Upper lobe of right lung (tissue), 1 donor: ENCODE measurements around the gene AVPR1A. TPM values are rescaled to one million over a fixed set of nuclear protein-coding genes. Genes with fewer than 3 reads are reported as not detected.
A peak's percentile ranks its signal among the peaks of the same experiment; 100 is the strongest.

Source experiments
- ATAC-seq: fragments of 200-7000 bp; cut with Tn5 transposase; one replicate; pipeline ENCODE4 v1.9.1; 2020; ENCODE audit warnings: mild to moderate bottlenecking, moderate library complexity
- DNase-seq: peaks from one replicate; pipeline ENCODE4 v3.0.0-alpha.2; 2020
- H3K27ac ChIP-seq: fragments of 200-600 bp; one replicate; pipeline ENCODE4 v1.8.0; 2022
- H3K27me3 ChIP-seq: fragments of 200-600 bp; one replicate; pipeline ENCODE4 v1.8.0; 2022; ENCODE audit warnings: mild to moderate bottlenecking
- H3K36me3 ChIP-seq: fragments of 200-600 bp; one replicate; pipeline ENCODE4 v1.8.0; 2022
- H3K4me1 ChIP-seq: fragments of 200-600 bp; one replicate; pipeline ENCODE4 v1.8.0; 2022
- H3K4me3 ChIP-seq: fragments of 200-600 bp; one replicate; pipeline ENCODE4 v1.8.0; 2022; ENCODE audit warnings: mild to moderate bottlenecking
- H3K9me3 ChIP-seq: fragments of 200-600 bp; one replicate; pipeline ENCODE4 v1.8.0; 2022
- intact Hi-C: fragments of 100-400 bp; cut with DNase I; formaldehyde crosslinking; loops from one replicate; pipeline ENCODE4 v1.11.0; 2022
- total RNA-seq: library from RNA; stranded (reverse); fragmentation: NEBNext Ultra II Directional; extraction: Animal tissue kit (Norgen Biotek cat#: 25700); gene quantifications from one replicate; pipeline ENCODE4 v1.2.1, GENCODE V29; 2021
- TF ChIP-seq, protein P1 (sequence below): fragments of 200-600 bp; IDR thresholded peaks from one replicate; pipeline ENCODE4 v1.8.0; 2022; ENCODE audit warnings: antibody characterized with exemption
- donor health status: DM: no; HTN: yes; CAD: no; lungs with severe emphysema.

AVPR1A gene
- total RNA-seq, 1 donor from 2014 or later, result 1.7 TPM

DNA sequence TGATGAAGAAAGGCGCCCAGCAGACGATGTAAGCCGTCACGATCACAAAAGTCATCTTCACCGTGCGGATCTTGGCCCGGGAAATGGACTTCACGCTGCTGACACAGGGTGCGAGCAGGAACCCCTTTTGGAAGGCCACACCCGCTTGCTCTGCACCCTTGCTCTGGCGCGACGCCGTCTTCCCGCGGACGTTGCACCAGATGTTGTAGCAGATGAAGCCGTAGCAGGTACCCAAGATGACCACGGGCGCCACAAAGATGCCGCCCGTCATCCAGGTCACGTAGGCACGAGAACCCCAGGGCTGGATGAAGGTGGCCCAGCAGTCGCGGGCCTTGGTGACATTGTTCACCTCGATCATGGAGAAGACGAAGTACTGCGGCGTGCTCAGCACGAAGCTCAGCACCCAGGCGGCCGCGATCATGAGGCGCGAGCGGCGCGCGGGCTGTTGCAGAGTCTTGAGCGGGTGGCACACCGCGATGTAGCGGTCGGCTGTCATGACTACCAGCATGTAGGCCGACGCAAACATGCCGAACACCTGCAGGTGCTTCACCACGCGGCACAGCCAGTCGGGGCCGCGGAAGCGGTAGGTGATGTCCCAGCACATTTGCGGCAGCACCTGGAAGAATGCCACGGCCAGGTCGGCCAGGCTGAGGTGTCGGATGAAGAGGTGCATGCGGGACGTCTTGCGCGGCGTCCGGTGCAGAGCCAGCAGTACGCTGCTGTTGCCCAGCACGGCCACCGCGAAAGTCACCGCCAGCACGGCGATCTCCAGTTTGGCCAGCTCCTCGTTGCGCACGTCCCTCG is 890 bp downstream of the AVPR1A start:
- intact Hi-C loops, result no loop called here
- ATAC-seq (peak; percentile 33), DNase-seq (peak; percentile 64)
- Histone ChIP-seq H3K4me1 (peaks cover 17% of the 10 kb centered on the region), H3K4me3 (peak overlapping the region; percentile 23), H3K9me3 (no peaks in the 10 kb centered on the region), H3K27me3 (peaks cover 64% of the 10 kb centered on the region), H3K27ac (no peak overlapping the region), H3K36me3 (no peaks in the 10 kb centered on the region)
- TF ChIP-seq, protein P1, sequence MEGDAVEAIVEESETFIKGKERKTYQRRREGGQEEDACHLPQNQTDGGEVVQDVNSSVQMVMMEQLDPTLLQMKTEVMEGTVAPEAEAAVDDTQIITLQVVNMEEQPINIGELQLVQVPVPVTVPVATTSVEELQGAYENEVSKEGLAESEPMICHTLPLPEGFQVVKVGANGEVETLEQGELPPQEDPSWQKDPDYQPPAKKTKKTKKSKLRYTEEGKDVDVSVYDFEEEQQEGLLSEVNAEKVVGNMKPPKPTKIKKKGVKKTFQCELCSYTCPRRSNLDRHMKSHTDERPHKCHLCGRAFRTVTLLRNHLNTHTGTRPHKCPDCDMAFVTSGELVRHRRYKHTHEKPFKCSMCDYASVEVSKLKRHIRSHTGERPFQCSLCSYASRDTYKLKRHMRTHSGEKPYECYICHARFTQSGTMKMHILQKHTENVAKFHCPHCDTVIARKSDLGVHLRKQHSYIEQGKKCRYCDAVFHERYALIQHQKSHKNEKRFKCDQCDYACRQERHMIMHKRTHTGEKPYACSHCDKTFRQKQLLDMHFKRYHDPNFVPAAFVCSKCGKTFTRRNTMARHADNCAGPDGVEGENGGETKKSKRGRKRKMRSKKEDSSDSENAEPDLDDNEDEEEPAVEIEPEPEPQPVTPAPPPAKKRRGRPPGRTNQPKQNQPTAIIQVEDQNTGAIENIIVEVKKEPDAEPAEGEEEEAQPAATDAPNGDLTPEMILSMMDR, result no peak

DNA sequence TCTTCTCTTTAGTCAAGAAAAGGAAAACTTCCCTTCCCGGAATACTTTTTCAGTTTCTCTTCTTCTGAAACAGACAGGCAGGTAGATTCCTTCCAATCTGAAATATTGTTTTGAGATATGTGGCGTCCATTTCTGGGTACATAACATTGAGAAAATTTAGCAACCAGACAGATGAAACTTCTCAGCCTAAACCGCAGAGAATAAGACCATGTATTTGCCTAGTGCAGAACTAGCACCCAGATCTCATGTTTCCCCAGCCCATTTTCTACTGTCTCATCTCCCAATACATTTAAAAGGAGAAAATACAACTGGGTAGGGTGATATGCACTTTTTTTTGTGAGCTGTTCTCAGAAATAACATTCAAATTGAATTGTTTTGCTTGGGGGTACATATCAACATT is 6.4 kb downstream of the AVPR1A start:
- intact Hi-C loops, result no loop called here
- Histone ChIP-seq H3K27me3 (peaks cover 15% of the 10 kb centered on the region), H3K4me3 (no peak overlapping the region), H3K27ac (no peak overlapping the region), H3K4me1 (no peaks in the 10 kb centered on the region), H3K9me3 (no peaks in the 10 kb centered on the region), H3K36me3 (no peaks in the 10 kb centered on the region)
- TF ChIP-seq, protein P1, result no peak
- ATAC-seq (no peak), DNase-seq (no peak)

DNA sequence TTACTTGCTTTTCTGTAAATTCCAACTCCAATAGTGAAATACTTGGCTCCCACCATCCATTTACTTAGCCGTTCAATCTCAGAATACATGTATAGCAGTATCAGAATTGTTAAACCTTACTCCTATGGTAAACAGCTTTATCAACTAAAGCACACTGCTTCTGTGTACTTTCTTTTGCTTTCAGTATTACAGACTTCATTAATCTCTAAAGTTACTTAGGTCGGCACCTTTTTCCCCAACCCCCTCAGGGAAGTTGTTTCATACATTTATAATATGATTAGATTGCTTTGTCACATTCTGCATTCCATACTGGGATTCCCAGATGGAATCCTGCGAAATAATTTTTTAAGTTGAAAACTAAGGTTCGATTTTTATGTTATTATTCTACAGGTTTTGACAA is 12.5 kb downstream of the AVPR1A start:
- Histone ChIP-seq H3K27ac (no peak overlapping the region), H3K4me3 (no peak overlapping the region), H3K27me3 (no peaks in the 10 kb centered on the region), H3K36me3 (no peaks in the 10 kb centered on the region), H3K4me1 (no peaks in the 10 kb centered on the region), H3K9me3 (no peaks in the 10 kb centered on the region)
- DNase-seq (no peak), ATAC-seq (no peak)
- TF ChIP-seq, protein P1, result no peak
- intact Hi-C loops, result no loop called here

DNA sequence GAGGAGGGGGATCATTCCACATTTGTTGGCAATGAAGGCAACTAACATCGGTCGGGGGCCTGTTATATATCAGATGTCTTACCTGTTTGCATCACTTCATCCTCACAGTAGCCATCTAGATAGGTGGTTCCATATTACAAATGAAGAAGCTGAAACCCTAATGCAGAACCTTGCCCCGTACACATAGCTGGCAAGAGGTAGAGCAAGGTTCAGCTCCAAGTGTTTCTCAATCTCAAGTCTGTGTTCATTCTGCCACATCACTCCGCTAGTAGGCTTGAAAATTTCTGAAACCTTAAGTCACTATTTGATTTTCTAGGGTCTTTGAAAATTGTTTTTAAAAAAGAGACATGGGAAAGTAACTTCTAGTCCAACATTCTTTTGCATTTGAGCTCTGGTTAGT is 17.0 kb downstream of the AVPR1A start:
- intact Hi-C loops, result no loop called here
- ATAC-seq (no peak), DNase-seq (no peak)
- H3K27me3 ChIP-seq, result no peaks in the 10 kb centered on the region
- H3K4me3 ChIP-seq, result no peak overlapping the region
- TF ChIP-seq, protein P1, result no peak
- no peak overlapping the region for H3K27ac ChIP-seq
- no peaks in the 10 kb centered on the region for H3K36me3 ChIP-seq
- H3K4me1 ChIP-seq, result no peaks in the 10 kb centered on the region
- H3K9me3 ChIP-seq, result no peaks in the 10 kb centered on the region

DNA sequence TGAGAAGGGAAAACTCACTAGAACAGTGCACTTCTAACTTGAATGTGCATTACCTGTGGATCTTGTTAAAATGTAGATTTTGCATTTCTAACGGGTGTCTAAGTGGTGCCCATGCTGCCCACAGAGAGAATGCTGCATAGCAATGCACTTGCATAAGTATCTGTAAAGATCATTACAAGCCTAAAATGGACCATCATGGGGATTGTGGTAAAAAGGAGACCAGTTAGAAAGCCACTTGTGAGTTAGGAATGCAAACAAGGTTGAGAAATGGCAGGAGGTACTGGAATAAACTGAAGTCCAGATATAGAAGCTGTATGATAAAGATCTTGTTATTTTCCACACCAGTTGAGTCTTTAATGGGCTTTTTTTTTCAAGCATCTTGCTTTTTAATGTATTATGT is 18.8 kb downstream of the AVPR1A start:
- Histone ChIP-seq H3K27me3 (no peaks in the 10 kb centered on the region), H3K4me3 (no peak overlapping the region), H3K36me3 (no peaks in the 10 kb centered on the region), H3K9me3 (no peaks in the 10 kb centered on the region), H3K4me1 (no peaks in the 10 kb centered on the region), H3K27ac (no peak overlapping the region)
- ATAC-seq (no peak), DNase-seq (no peak)
- TF ChIP-seq, protein P1, result no peak
- intact Hi-C loops, result no loop called here
